GM10248 (cell line): ENCODE results near the gene HDAC4.

ENCODE experiments used
- CTCF ChIA-PET: fragments of 300-600 bp; sonication (Branson Sonifier 250); formaldehyde crosslinking; extraction: SDS; loops from one replicate; lab custom pipeline; 2021; ENCODE audit warnings: antibody characterized with exemption; lab: Yijun Ruan, JAX
- POLR2A ChIA-PET: fragments of 350-650 bp; sonication (Branson Sonifier 250); formaldehyde crosslinking; extraction: SDS; loops from one replicate; lab custom pipeline; 2020; ENCODE audit warnings: antibody characterized with exemption; lab: Yijun Ruan, JAX
- DNase-seq: peaks from one replicate; pipeline ENCODE4 v3.0.0; 2012; ENCODE audit errors: extremely low spot score
- CTCF ChIP-seq: IDR thresholded peaks from 2 replicates; pipeline ENCODE4 v1.5.1; 2012; ENCODE audit warnings: mild to moderate bottlenecking, low read depth; ENCODE audit errors: extremely low read depth, missing control alignments, control extremely low read depth

HDAC4 gene

DNA sequence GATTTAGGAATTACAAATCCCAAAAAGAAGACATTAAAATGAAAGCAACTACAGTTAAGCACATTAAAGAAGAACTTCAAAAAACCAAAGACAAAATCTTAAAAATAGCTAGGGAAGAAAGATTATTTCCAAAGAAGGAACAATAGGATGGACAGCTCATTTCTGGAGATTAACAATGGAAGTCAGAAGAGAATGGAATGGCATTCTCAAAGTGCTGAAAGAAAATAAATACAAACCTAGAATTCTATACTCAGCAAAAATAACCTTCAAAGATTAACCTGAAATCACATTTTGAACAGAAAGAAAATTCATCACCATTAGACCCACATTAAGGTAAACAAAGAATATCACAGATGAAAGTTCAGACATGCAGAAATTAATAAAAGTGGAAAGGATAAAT is 229.2 kb downstream of the HDAC4 start:
- ChIA-PET POLR2A (no interaction called here), CTCF (interaction anchor here (1.0 kb wide), 1 partner anchor 9 kb away, joined by 3 read pairs; no protein-coding TSS in a partner anchor)
- no peak for DNase-seq
- TF ChIP-seq CTCF, result no peak

DNA sequence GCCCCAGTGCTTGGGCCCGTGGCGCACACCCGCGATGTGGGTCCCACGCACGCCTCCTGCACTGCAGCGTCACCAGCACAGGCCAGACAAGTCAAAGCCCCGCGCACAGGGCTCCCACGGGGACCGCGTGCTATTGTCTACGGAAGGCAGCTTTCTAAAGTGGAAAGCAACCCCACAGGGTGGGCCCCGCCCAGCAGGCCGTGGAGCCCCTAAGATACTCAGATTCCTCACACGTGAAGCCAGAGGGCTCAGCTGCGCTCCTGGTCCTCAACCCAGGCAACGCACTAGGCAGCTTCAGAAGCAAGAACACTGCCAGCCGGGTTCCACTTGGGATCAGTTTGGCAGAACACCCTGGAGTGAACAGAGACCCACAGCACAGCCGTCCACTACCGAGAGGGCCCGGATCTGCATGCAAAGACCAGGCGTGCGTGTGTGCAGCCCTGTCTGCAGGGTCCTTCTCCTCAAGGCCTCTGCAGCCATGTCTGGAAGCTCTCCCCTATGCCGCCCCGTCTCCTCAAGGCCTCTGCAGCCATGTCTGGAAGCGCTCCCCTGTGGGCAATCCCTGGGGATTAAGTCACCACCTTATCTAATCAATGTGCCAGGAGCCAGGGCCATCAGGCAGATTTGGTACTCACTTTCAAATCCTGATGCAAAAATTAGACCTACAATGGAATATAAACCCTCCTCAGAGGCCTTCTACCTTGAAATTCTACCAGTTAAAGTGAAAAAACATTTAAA is 231.3 kb downstream of the HDAC4 start:
- DNase-seq, result no peak
- ChIA-PET CTCF (interaction anchor here (1.7 kb wide), 1 partner anchor 127 kb away, joined by 3 read pairs; no protein-coding TSS in a partner anchor), POLR2A (no interaction called here)
- TF ChIP-seq CTCF, result no peak

DNA sequence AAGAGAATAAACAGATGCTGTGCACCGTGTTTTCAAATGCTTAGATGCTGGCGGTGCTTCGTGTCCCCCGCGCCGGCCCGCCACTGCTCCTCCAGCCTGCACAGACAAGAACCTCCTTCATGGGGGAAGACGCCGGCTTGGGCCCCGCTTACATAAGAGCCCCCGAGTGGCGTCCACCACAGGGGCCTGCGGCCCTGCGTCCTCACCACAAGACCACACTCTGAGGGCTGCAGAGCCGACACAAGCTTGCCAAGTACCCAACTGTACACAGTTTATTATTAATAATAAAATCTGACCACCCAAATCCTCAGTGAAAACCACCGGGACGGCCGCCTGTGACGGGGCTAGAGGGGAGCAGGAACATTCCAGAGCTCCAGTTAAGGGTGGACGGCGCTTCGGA is 232.2 kb downstream of the HDAC4 start:
- POLR2A ChIA-PET, result no interaction called here
- no peak for DNase-seq
- CTCF ChIA-PET, result no interaction called here
- TF ChIP-seq CTCF, result no peak

DNA sequence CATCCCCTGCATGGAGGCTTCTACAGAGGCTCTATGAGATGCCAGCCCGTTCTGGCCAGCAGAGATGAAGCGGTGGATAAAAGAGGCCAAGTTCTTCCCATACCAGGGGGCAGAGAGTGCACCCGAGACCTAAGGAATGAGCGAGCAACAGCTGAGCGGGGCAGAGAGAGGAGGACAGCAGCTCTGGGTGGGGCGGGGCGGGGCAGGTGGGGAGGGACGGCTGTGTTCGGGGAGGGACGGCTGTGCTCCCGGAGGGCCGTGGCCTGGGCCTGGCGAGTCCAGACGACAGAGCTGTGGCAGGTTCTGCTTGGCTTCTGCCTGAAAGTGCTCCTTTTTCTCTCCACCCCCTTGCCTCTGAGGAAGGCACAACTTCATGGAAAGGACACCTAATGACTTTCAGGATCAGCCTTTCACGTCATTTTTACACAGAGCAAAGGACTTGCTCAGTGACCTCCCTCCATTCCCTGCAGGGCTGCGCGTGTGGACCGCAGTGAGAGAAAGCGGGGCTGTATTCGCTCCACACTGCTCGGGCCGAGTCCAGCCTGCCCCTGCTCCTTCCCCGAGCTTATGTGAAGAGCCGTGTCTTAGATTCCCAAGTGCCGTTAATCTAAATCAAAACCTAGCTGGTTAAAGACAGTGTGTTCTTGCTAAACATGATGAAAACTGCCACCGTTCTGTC is 232.9 kb downstream of the HDAC4 start:
- ChIA-PET POLR2A (no interaction called here), CTCF (no interaction called here)
- no peak for DNase-seq
- TF ChIP-seq CTCF, result no peak

- no peak for DNase-seq
- ChIA-PET POLR2A (no interaction called here), CTCF (no interaction called here)
- TF ChIP-seq CTCF, result no peak
These were observed 233.7 kb downstream of the HDAC4 start for GRCh38 chr2:239167011-239167673.

DNA sequence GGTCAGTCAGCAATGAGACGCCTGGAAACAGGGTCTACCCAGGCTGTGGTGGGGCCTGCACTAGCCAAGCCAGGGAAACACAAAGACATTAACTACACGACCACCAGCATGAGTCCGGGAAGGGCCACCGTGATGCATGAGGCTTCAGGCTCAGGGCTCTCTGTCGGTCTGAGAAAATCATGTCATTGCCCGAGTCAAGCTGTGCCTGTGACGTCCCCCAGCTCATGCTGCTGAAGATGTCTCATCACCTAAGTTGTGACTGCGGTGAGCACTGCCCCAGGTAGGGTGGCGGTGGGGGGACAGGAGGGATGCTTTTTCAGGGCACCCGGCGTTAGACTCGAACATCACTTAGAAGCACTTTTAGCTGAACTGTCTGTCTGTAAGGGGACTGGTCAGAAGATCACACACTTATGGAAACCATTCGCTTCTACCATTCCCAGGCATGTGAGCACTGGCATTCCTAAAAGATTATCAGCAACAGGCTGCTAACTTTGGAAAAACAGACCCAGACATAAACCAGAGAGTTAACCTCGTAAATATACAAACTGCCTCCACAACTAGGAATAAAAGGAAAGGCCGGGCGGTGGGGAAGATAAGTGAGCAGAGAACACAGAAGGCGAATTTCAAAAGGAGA is 234.5 kb downstream of the HDAC4 start:
- CTCF ChIA-PET, result no interaction called here
- TF ChIP-seq CTCF, result no peak

More for the DNA sequence above, 234.5 kb downstream of the HDAC4 start:
- POLR2A ChIA-PET, result no interaction called here
- DNase-seq, result no peak
